A549 (cell line): ENCODE data around the gene BASP1. TPM values are rescaled to one million over a fixed set of nuclear protein-coding genes. Genes with fewer than 3 reads are reported as not detected.

Source experiments
- ATAC-seq, 2 experiments: fragments of 200-7000 bp in 1 of 2; fragments of >200 bp in 1 of 2; cut with Nextera tagmentation in 1 of 2; cut with Tn5 transposase in 1 of 2; 3 replicates each; pipeline versions ENCODE4 v1.8.0 to v1.9.1; 2018 to 2020; ENCODE audit warnings: mild to moderate bottlenecking in 1 of 2, moderate library complexity in 1 of 2
- CTCF ChIA-PET: fragments of 300-600 bp; sonication (Branson Sonifier 250); formaldehyde crosslinking; extraction: SDS; loops from one replicate; lab custom pipeline; 2021; ENCODE audit warnings: antibody characterized with exemption, inconsistent platforms; lab: Yijun Ruan, JAX
- POLR2A ChIA-PET: fragments of 350-600 bp; formaldehyde crosslinking; extraction: SDS; loops from one replicate; lab custom pipeline; 2021; ENCODE audit warnings: antibody characterized with exemption, inconsistent platforms; lab: Yijun Ruan, JAX
- DNase-seq, 2 experiments: peaks; one replicate each; pipeline versions ENCODE4 v3.0.0 to v3.0.0-alpha.2; 2011 to 2016; ENCODE audit warnings: low read depth in 1 of 2, low spot score in 1 of 2
- FAIRE-seq: peaks from 2 replicates; lab custom pipeline; 2011; peaks lifted over from hg19 to GRCh38; lab: Jason Lieb, UNC
- H3K27ac ChIP-seq, 2 experiments: fragments of >200 bp; sonication (Bioruptor Twin); formaldehyde crosslinking; 3 replicates each; pipeline ENCODE4 v1.5.1; 2016 to 2017
- H3K4me1 ChIP-seq: fragments of >200 bp; sonication (Bioruptor Twin); formaldehyde crosslinking; 3 replicates; pipeline ENCODE4 v1.6.1; 2016
- H3K4me2 ChIP-seq: fragments of >200 bp; sonication (Bioruptor Twin); formaldehyde crosslinking; 3 replicates; pipeline ENCODE4 v1.6.1; 2016
- H3K4me3 ChIP-seq: fragments of >200 bp; sonication (Bioruptor Twin); formaldehyde crosslinking; 3 replicates; pipeline ENCODE4 v1.5.1; 2016
- H3K9me3 ChIP-seq: fragments of >200 bp; sonication (Bioruptor Twin); formaldehyde crosslinking; 3 replicates; pipeline ENCODE4 v1.6.1; 2016
- CBX2 ChIP-seq: fragments of 200-600 bp; sonication (generic); IDR thresholded peaks from 2 replicates; pipeline ENCODE4 v1.6.1; 2016; ENCODE audit warnings: low read depth, mild to moderate bottlenecking, borderline replicate concordance
- EHF ChIP-seq: fragments of 250-450 bp; sonication (Bioruptor Pico); IDR thresholded peaks from 2 replicates; pipeline ENCODE4 v1.5.0; 2020; ENCODE audit warnings: mild to moderate bottlenecking
- EHMT2 ChIP-seq: fragments of 200-600 bp; sonication (generic); IDR thresholded peaks from 2 replicates; pipeline ENCODE4 v1.6.1; 2016; ENCODE audit warnings: antibody characterized with exemption, low read depth, mild to moderate bottlenecking, moderate library complexity
- EP300 ChIP-seq, 2 experiments: fragments of >200 bp; sonication (Bioruptor Twin); formaldehyde crosslinking; IDR thresholded peaks; 2 replicates in 1 of 2; 3 replicates in 1 of 2; pipeline ENCODE4 v1.6.1; 2016 to 2017
- FOSB ChIP-seq: fragments of 250-450 bp; sonication (Bioruptor Pico); IDR thresholded peaks from 2 replicates; pipeline ENCODE4 v1.5.0; 2020; ENCODE audit warnings: mild to moderate bottlenecking, moderate library complexity
- HOXA7 ChIP-seq: fragments of 250-450 bp; sonication (Bioruptor Pico); IDR thresholded peaks from 2 replicates; pipeline ENCODE4 v1.5.0; 2020; ENCODE audit warnings: mild to moderate bottlenecking, moderate library complexity
- HOXB13 ChIP-seq: fragments of 250-450 bp; sonication (Bioruptor Pico); IDR thresholded peaks from 2 replicates; pipeline ENCODE4 v1.5.0; 2020; ENCODE audit warnings: low read depth, mild to moderate bottlenecking, moderate library complexity
- HOXB5 ChIP-seq: fragments of 250-450 bp; sonication (Bioruptor Pico); IDR thresholded peaks from 2 replicates; pipeline ENCODE4 v1.5.0; 2020; ENCODE audit warnings: mild to moderate bottlenecking, moderate library complexity
- JUN ChIP-seq, 2 experiments: fragments of >200 bp; sonication (Bioruptor Twin); formaldehyde crosslinking; IDR thresholded peaks; 2 replicates in 1 of 2; 3 replicates in 1 of 2; pipeline ENCODE4 v1.6.1; 2016 to 2017
- KDM1A ChIP-seq: fragments of 200-600 bp; sonication (generic); IDR thresholded peaks from 2 replicates; pipeline ENCODE4 v1.6.1; 2016; ENCODE audit warnings: low read depth, mild to moderate bottlenecking
- KDM5A ChIP-seq: fragments of 200-600 bp; sonication (generic); IDR thresholded peaks from 2 replicates; pipeline ENCODE4 v1.6.1; 2016; ENCODE audit warnings: antibody characterized with exemption, mild to moderate bottlenecking
- MAZ ChIP-seq: fragments of 150-350 bp; IDR thresholded peaks from 2 replicates; pipeline ENCODE4 v1.6.1; 2014; ENCODE audit warnings: antibody characterized with exemption, low read depth, low read length, borderline replicate concordance
- MYC ChIP-seq: IDR thresholded peaks from 2 replicates; pipeline ENCODE4 v1.6.1; 2012; ENCODE audit warnings: mild to moderate bottlenecking, inconsistent platforms, low read length, improper control_type of control experiment, borderline replicate concordance
- NR3C1 ChIP-seq: fragments of >200 bp; sonication (Bioruptor Twin); formaldehyde crosslinking; IDR thresholded peaks from 3 replicates; pipeline ENCODE4 v1.6.1; 2017
- POLR2A ChIP-seq: IDR thresholded peaks from 2 replicates; pipeline ENCODE4 v1.6.1; 2012; ENCODE audit warnings: mild to moderate bottlenecking, low read length
- POLR2AphosphoS2 ChIP-seq: conservative IDR thresholded peaks from 2 replicates; pipeline ENCODE4 v1.6.1; 2012; ENCODE audit warnings: low read length, improper control_type of control experiment, inconsistent platforms
- RARB ChIP-seq: fragments of 250-450 bp; sonication (Bioruptor Pico); IDR thresholded peaks from 2 replicates; pipeline ENCODE4 v1.8.0; 2021; ENCODE audit warnings: mild to moderate bottlenecking, moderate library complexity
- RFX5 ChIP-seq: fragments of 450-650 bp; IDR thresholded peaks from 2 replicates; pipeline ENCODE4 v1.7.1; 2014; ENCODE audit warnings: antibody characterized with exemption, mild to moderate bottlenecking, moderate library complexity
- SREBF2 ChIP-seq: fragments of 450-650 bp; IDR thresholded peaks from 2 replicates; pipeline ENCODE4 v1.6.1; 2014; ENCODE audit warnings: mild to moderate bottlenecking, moderate library complexity
- TFCP2L1 ChIP-seq: fragments of 250-450 bp; sonication (Bioruptor Pico); IDR thresholded peaks from 2 replicates; pipeline ENCODE4 v1.5.0; 2021; ENCODE audit warnings: mild to moderate bottlenecking
- ZC3H11A ChIP-seq: fragments of 450-650 bp; IDR thresholded peaks from 2 replicates; pipeline ENCODE4 v1.6.1; 2014; ENCODE audit warnings: antibody characterized with exemption, mild to moderate bottlenecking
- ZSCAN20 ChIP-seq: fragments of 250-450 bp; sonication (Bioruptor Pico); IDR thresholded peaks from 2 replicates; pipeline ENCODE4 v1.8.0; 2022; ENCODE audit warnings: mild to moderate bottlenecking, moderate library complexity
- WGBS: methylation state at CpG from one replicate; pipeline ENCODE4 v1.1.6; 2017; ENCODE audit errors: missing lambda C conversion rate; 5-methylcytosine and 5-hydroxymethylcytosine counted together
- polyA plus RNA-seq, 4 experiments: library from polyadenylated mRNA; depleted of rRNA in 3 of 4; stranded (reverse); fragments of >200 nt; fragmentation: RNase III in 1 of 4; extraction: RNeasy Plus Mini Kit Qiagen cat#74134 plus additional on column Dnase treatment in 1 of 4; gene quantifications; 2 replicates in 3 of 4; 3 replicates in 1 of 4; pipeline ENCODE4 v1.2.3, GENCODE V29; 2011 to 2017
- TF ChIP-seq, protein P1 (sequence below): fragments of >200 bp; sonication (Bioruptor Twin); formaldehyde crosslinking; IDR thresholded peaks from 3 replicates; pipeline ENCODE4 v1.6.1; 2016
- TF ChIP-seq, protein P2 (sequence below): fragments of >200 bp; sonication (Bioruptor Twin); formaldehyde crosslinking; IDR thresholded peaks from 2 replicates; pipeline ENCODE4 v1.6.1; 2016
- TF ChIP-seq, protein P3 (sequence below): fragments of 150-350 bp; IDR thresholded peaks from 2 replicates; pipeline ENCODE4 v1.6.1; 2014; ENCODE audit warnings: low read depth, mild to moderate bottlenecking, low read length
- TF ChIP-seq, protein P4 (sequence below): fragments of 200-600 bp; sonication (generic); IDR thresholded peaks from 2 replicates; pipeline ENCODE4 v1.6.1; 2016; ENCODE audit warnings: antibody characterized with exemption, mild to moderate bottlenecking, moderate library complexity

BASP1 gene
- polyA plus RNA-seq, 2 of the 4 experiments (the other 2 are of a cell fraction), result 391 to 454 TPM

DNA sequence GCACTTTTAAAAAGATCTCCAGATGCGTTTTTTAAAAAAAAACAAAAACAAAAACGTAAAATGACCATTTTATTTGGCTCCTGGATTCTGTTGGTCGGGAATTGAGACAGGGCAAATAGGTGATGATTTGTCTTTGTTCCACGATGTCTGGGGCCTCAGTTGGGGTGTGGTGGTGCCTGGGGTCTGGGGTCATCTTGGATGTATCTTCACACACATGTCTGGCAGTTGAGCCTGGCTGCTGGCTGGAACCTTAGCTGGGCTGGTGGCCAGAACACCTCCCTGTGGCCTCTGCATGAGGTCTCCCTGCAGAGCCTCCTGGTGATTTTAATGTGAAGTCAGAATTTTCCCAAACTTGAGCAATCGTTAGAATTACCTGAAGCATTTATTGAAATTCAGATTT is 42.5 kb upstream of the BASP1 start (continued):
- TF ChIP-seq ZSCAN20 (CRISPR knock-in tag), result no peak
- TF ChIP-seq TFCP2L1 (CRISPR knock-in tag), result no peak
- TF ChIP-seq HOXB13 (CRISPR knock-in tag), result no peak
- no peak for TF ChIP-seq SREBF2
- TF ChIP-seq, protein P1, sequence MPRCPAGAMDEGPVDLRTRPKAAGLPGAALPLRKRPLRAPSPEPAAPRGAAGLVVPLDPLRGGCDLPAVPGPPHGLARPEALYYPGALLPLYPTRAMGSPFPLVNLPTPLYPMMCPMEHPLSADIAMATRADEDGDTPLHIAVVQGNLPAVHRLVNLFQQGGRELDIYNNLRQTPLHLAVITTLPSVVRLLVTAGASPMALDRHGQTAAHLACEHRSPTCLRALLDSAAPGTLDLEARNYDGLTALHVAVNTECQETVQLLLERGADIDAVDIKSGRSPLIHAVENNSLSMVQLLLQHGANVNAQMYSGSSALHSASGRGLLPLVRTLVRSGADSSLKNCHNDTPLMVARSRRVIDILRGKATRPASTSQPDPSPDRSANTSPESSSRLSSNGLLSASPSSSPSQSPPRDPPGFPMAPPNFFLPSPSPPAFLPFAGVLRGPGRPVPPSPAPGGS, result no peak
- no peak for TF ChIP-seq EHF (CRISPR knock-in tag)

DNA sequence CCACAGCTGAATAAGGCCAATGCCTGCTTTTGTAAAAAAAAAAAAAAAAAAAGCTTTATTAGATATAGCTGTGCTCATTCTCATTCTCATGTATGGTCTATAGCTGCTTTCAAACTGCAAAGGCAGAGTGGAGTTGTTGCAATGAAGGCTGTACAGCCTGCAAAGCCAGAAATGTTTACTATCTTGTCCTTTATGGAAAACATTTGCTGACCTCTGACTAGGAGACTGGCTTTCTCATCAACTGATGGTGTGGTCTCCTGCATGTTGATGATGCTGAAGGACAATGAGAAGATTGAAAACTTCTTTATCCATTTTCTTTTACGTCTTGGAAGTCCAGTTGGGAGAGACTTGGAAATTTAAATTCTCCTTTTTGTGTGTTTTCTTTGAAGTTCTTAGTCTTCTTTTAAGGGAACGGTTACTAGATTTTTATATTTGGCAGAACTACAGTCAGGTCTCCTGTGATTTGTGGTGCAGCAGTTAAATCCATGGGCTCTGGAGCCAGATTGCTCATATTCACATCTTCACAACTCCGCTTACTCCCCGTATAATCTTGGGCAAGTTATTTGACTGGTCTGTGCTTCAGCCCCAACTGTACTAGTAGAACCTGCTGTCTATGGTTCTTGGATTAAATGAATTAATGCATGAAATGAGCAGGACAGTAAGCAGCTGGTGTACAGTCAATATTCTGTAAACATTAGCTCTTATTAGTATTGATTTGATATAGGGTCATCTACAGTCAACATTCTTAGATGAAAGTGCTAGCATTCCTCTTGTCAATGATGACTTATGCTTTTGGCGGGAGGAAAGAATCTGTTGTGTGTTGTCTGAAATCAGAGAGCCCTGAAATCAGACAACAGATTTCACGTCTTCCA is 39.7 kb upstream of the BASP1 start:
- CTCF ChIA-PET, result interaction anchor here (1.0 to 5.1 kb wide), 2 partner anchors 12 to 45 kb away, joined by 5 to 29 read pairs; no protein-coding TSS in a partner anchor
- ATAC-seq, result no peak
- H3K9me3 ChIP-seq, result no peaks in the 10 kb centered on the region
- no peak overlapping the region for H3K4me3 ChIP-seq
- H3K27ac ChIP-seq, result peak overlapping the region in 1 of 2 experiments; percentile 87; a peak in 2 of 6 replicates
- DNase-seq, result no peak
- no peak overlapping the region for H3K4me2 ChIP-seq
- POLR2A ChIA-PET, result no interaction called here
- peaks cover 34% of the 10 kb centered on the region for H3K4me1 ChIP-seq
- no peak for FAIRE-seq
- TF ChIP-seq HOXB5 (CRISPR knock-in tag), result no peak
- no peak for TF ChIP-seq KDM1A
- TF ChIP-seq HOXA7, result no peak
- no peak for TF ChIP-seq EP300 (IDR thresholded peaks at IDR 0.05)
- TF ChIP-seq FOSB (CRISPR knock-in tag), result no peak
- no peak for TF ChIP-seq POLR2A
- TF ChIP-seq NR3C1, result no peak
- no peak for TF ChIP-seq ZSCAN20 (CRISPR knock-in tag)
- TF ChIP-seq JUN (IDR thresholded peaks at IDR 0.05), result no peak
- WGBS, result 79% methylated on average over 6 of the region's 6 CpGs

DNA sequence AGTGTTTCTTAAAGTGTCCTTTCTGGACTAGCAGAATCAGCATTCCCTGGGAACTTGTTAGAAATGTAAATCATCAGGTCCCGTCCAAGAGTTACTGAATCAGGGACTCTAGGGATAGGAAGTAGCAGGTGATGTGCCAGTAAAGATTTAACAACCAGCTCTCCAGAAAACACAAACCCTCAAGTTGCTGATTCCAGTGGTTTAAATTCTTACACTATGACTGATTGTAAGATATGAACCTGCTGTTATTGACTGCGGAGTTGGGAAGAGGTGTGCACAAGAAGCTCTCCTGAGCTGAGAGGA is 39.1 kb upstream of the BASP1 start:
- Histone ChIP-seq H3K9me3 (no peaks in the 10 kb centered on the region), H3K4me1 (peaks cover 34% of the 10 kb centered on the region), H3K4me2 (no peak overlapping the region), H3K27ac (peak overlapping the region in 1 of 2 experiments; percentile 87; a peak in 2 of 6 replicates), H3K4me3 (no peak overlapping the region)
- ChIA-PET CTCF (interaction anchor here (1.0 to 5.1 kb wide), 2 partner anchors 12 to 46 kb away, joined by 5 to 29 read pairs; no protein-coding TSS in a partner anchor), POLR2A (no interaction called here)
- WGBS, result 96% methylated on average over 2 of the region's 2 CpGs
- DNase-seq (no peak), ATAC-seq (no peak), FAIRE-seq (no peak)
- TF ChIP-seq KDM5A (no peak), ZC3H11A (no peak), MYC (no peak), EP300 (IDR thresholded peaks at IDR 0.05) (no peak)
- TF ChIP-seq, protein P2, sequence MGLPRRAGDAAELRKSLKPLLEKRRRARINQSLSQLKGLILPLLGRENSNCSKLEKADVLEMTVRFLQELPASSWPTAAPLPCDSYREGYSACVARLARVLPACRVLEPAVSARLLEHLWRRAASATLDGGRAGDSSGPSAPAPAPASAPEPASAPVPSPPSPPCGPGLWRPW, result no peak

DNA sequence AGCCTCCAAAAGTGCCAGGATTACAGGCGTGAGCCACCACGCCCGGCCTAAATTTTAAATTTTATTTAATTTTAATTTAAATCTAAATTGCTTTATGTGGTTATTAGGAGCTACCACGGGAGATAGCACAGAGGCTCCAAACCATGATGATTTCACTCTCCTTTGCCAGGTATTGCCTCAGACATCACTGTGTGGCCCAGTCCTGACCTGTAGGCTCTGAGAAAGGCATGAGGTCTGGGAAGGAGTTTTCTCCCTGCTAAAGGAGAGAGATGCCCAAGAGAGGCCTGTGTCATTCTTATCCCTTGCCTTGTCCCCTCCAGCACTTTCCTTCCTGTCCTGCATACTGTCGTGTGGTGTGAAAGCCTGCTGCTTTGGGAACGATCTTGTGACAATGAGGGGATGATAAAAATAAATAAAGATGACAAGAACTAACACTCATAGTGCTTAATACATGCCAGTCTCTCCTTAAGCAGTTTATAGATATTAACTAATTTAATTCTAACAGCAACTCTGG is 37.0 kb upstream of the BASP1 start:
- Histone ChIP-seq H3K4me1 (peaks cover 39% of the 10 kb centered on the region), H3K27ac (peak overlapping the region; percentile 69 to 87), H3K9me3 (no peaks in the 10 kb centered on the region), H3K4me3 (no peak overlapping the region), H3K4me2 (peak overlapping the region; percentile 48; the same call in 2 of the 3 replicates)
- FAIRE-seq (no peak), DNase-seq (no peak), ATAC-seq (no peak)
- POLR2A ChIA-PET, result interaction anchor here (1.1 to 1.9 kb wide), 3 partner anchors 22 to 244 kb away, joined by 3 to 7 read pairs (median 7); partner anchors contain the start of gene MYO10
- 87% methylated on average over 6 of the region's 6 CpGs for WGBS
- CTCF ChIA-PET, result interaction anchor here (0.6 to 3.3 kb wide), 7 partner anchors 9 to 135 kb away, joined by 3 to 31 read pairs (median 3); no protein-coding TSS in a partner anchor
- no peak for TF ChIP-seq EHMT2
- TF ChIP-seq POLR2AphosphoS2, result no peak
- TF ChIP-seq, protein P3, sequence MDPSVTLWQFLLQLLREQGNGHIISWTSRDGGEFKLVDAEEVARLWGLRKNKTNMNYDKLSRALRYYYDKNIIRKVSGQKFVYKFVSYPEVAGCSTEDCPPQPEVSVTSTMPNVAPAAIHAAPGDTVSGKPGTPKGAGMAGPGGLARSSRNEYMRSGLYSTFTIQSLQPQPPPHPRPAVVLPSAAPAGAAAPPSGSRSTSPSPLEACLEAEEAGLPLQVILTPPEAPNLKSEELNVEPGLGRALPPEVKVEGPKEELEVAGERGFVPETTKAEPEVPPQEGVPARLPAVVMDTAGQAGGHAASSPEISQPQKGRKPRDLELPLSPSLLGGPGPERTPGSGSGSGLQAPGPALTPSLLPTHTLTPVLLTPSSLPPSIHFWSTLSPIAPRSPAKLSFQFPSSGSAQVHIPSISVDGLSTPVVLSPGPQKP, result no peak
- TF ChIP-seq RFX5, result no peak
- TF ChIP-seq, protein P4, sequence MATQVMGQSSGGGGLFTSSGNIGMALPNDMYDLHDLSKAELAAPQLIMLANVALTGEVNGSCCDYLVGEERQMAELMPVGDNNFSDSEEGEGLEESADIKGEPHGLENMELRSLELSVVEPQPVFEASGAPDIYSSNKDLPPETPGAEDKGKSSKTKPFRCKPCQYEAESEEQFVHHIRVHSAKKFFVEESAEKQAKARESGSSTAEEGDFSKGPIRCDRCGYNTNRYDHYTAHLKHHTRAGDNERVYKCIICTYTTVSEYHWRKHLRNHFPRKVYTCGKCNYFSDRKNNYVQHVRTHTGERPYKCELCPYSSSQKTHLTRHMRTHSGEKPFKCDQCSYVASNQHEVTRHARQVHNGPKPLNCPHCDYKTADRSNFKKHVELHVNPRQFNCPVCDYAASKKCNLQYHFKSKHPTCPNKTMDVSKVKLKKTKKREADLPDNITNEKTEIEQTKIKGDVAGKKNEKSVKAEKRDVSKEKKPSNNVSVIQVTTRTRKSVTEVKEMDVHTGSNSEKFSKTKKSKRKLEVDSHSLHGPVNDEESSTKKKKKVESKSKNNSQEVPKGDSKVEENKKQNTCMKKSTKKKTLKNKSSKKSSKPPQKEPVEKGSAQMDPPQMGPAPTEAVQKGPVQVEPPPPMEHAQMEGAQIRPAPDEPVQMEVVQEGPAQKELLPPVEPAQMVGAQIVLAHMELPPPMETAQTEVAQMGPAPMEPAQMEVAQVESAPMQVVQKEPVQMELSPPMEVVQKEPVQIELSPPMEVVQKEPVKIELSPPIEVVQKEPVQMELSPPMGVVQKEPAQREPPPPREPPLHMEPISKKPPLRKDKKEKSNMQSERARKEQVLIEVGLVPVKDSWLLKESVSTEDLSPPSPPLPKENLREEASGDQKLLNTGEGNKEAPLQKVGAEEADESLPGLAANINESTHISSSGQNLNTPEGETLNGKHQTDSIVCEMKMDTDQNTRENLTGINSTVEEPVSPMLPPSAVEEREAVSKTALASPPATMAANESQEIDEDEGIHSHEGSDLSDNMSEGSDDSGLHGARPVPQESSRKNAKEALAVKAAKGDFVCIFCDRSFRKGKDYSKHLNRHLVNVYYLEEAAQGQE, result no peak
- no peak for TF ChIP-seq RARB (CRISPR knock-in tag)
- TF ChIP-seq MAZ, result no peak
- TF ChIP-seq CBX2, result no peak
